H9 (cell line): ENCODE data around the gene TTC28. TPM values are rescaled to one million over a fixed set of nuclear protein-coding genes. Genes with fewer than 3 reads are reported as not detected.

ENCODE experiments used
- DNase-seq: peaks from one replicate; pipeline ENCODE4 v3.0.0-alpha.2; 2017
- H2AFZ ChIP-seq: one replicate; pipeline ENCODE4 v1.6.1; 2013; ENCODE audit warnings: mild to moderate bottlenecking, low read length, control low read depth, moderate library complexity
- H2AK5ac ChIP-seq: 2 replicates; pipeline ENCODE4 v1.6.1; 2013; ENCODE audit warnings: low read length, control low read depth, mixed read lengths; ENCODE audit not compliant: insufficient read length
- H2BK120ac ChIP-seq: one replicate; pipeline ENCODE4 v1.6.1; 2013; ENCODE audit warnings: low read depth, mild to moderate bottlenecking, low read length, control low read depth, inconsistent platforms; ENCODE audit not compliant: poor library complexity, severe bottlenecking
- H2BK12ac ChIP-seq: 2 replicates; pipeline ENCODE4 v1.6.1; 2013; ENCODE audit warnings: low read length, control low read depth, mixed read lengths, low read depth; ENCODE audit not compliant: insufficient read length
- H2BK15ac ChIP-seq: 2 replicates; pipeline ENCODE4 v1.6.1; 2013; ENCODE audit warnings: low read depth, low read length, control low read depth
- H2BK20ac ChIP-seq: one replicate; pipeline ENCODE4 v1.6.1; 2013; ENCODE audit warnings: low read depth, mild to moderate bottlenecking, low read length, control low read depth, inconsistent platforms; ENCODE audit not compliant: poor library complexity, severe bottlenecking
- H2BK5ac ChIP-seq: 2 replicates; pipeline ENCODE4 v1.6.1; 2013; ENCODE audit warnings: low read length, control low read depth, mixed read lengths; ENCODE audit not compliant: insufficient read length
- H3K14ac ChIP-seq: 2 replicates; pipeline ENCODE4 v1.6.1; 2013; ENCODE audit warnings: low read length, control low read depth; ENCODE audit not compliant: insufficient read depth
- H3K18ac ChIP-seq: 2 replicates; pipeline ENCODE4 v1.6.1; 2013; ENCODE audit warnings: low read depth, mild to moderate bottlenecking, mixed read lengths, low read length, control low read depth; ENCODE audit not compliant: insufficient read length
- H3K23ac ChIP-seq: 2 replicates; pipeline ENCODE4 v1.6.1; 2013; ENCODE audit warnings: low read length, control low read depth, mixed read lengths, low read depth; ENCODE audit not compliant: insufficient read length
- H3K23me2 ChIP-seq: 2 replicates; pipeline ENCODE4 v1.6.1; 2013; ENCODE audit warnings: low read depth, mild to moderate bottlenecking, mixed read lengths, low read length, control low read depth; ENCODE audit not compliant: insufficient read length, poor library complexity, severe bottlenecking
- H3K27ac ChIP-seq: 2 replicates; pipeline ENCODE4 v1.5.1; 2013; ENCODE audit warnings: low read length, control low read depth, mixed read lengths, low read depth; ENCODE audit not compliant: insufficient read length
- H3K27me3 ChIP-seq: 2 replicates; pipeline ENCODE4 v1.6.1; 2013; ENCODE audit warnings: low read length, control low read depth, inconsistent platforms; ENCODE audit not compliant: insufficient read depth
- H3K4ac ChIP-seq: 2 replicates; pipeline ENCODE4 v1.6.1; 2013; ENCODE audit warnings: low read depth, mild to moderate bottlenecking, control low read depth, inconsistent platforms, low read length, moderate library complexity
- H3K4me1 ChIP-seq: 2 replicates; pipeline ENCODE4 v1.6.1; 2013; ENCODE audit warnings: low read length, control low read depth, inconsistent platforms; ENCODE audit not compliant: insufficient read depth
- H3K4me2 ChIP-seq: 2 replicates; pipeline ENCODE4 v1.6.1; 2013; ENCODE audit warnings: low read length, control low read depth, mixed read lengths; ENCODE audit not compliant: insufficient read length, insufficient read depth
- H3K56ac ChIP-seq: 2 replicates; pipeline ENCODE4 v1.6.1; 2013; ENCODE audit warnings: low read depth, mild to moderate bottlenecking, mixed read lengths, low read length, control low read depth; ENCODE audit not compliant: insufficient read length
- H3K79me1 ChIP-seq: 2 replicates; pipeline ENCODE4 v1.6.1; 2013; ENCODE audit warnings: low read depth, mild to moderate bottlenecking, moderate library complexity, low read length, control low read depth, inconsistent platforms; ENCODE audit not compliant: insufficient read depth, poor library complexity, severe bottlenecking
- H3K79me2 ChIP-seq: 2 replicates; pipeline ENCODE4 v1.6.1; 2013; ENCODE audit warnings: low read length, control low read depth, inconsistent platforms; ENCODE audit not compliant: insufficient read depth
- H3K9ac ChIP-seq: 2 replicates; pipeline ENCODE4 v1.6.1; 2013; ENCODE audit warnings: low read length, control low read depth, mixed read lengths; ENCODE audit not compliant: insufficient read length; ENCODE audit errors: extremely low read depth
- H3K9me3 ChIP-seq: one replicate; pipeline ENCODE4 v1.6.1; 2013; ENCODE audit warnings: low read depth, low read length, inconsistent platforms; ENCODE audit not compliant: control insufficient read depth
- H3T11ph ChIP-seq: one replicate; pipeline ENCODE4 v1.6.1; 2013; ENCODE audit warnings: mild to moderate bottlenecking, low read length, control low read depth, inconsistent platforms
- H4K20me1 ChIP-seq: one replicate; pipeline ENCODE4 v1.6.1; 2013; ENCODE audit not compliant: control insufficient read depth, insufficient read length, insufficient read depth
- H4K5ac ChIP-seq: 2 replicates; pipeline ENCODE4 v1.6.1; 2013; ENCODE audit warnings: low read depth, mild to moderate bottlenecking, mixed read lengths, low read length, control low read depth; ENCODE audit not compliant: insufficient read length
- H4K8ac ChIP-seq: replicated peaks from 2 replicates; pipeline ENCODE4 v1.6.1; 2013; ENCODE audit warnings: low read length, control low read depth, mixed read lengths, low read depth; ENCODE audit not compliant: insufficient read length
- H4K91ac ChIP-seq: 2 replicates; pipeline ENCODE4 v1.6.1; 2013; ENCODE audit warnings: low read depth, mild to moderate bottlenecking, moderate library complexity, mixed read lengths, low read length, control low read depth; ENCODE audit not compliant: insufficient read length
- H3K27ac Mint-ChIP-seq, 3 experiments: 2 replicates in 2 of 3; 3 replicates in 1 of 3; pipeline ENCODE4 v1.8.0; 2020 to 2021; ENCODE audit warnings: mixed read lengths in 3 of 3, mild to moderate bottlenecking in 1 of 3, moderate library complexity in 1 of 3
- H3K27me3 Mint-ChIP-seq: 2 replicates; pipeline ENCODE4 v1.8.0; 2021; ENCODE audit warnings: low read depth, mild to moderate bottlenecking, moderate library complexity, mixed read lengths
- H3K36me3 Mint-ChIP-seq, 3 experiments: 2 replicates in 2 of 3; 3 replicates in 1 of 3; pipeline ENCODE4 v1.8.0; 2020 to 2021; ENCODE audit warnings: low read depth in 3 of 3, mixed read lengths in 3 of 3; ENCODE audit not compliant: insufficient read depth in 1 of 3
- H3K4me1 Mint-ChIP-seq, 2 experiments: 2 replicates each; pipeline ENCODE4 v1.8.0; 2020; ENCODE audit warnings: mixed read lengths in 2 of 2
- H3K4me3 Mint-ChIP-seq, 2 experiments: 2 replicates in 1 of 2; 3 replicates in 1 of 2; pipeline ENCODE4 v1.8.0; 2020 to 2021; ENCODE audit warnings: mild to moderate bottlenecking in 2 of 2, mixed read lengths in 2 of 2, moderate library complexity in 1 of 2
- H3K9me3 Mint-ChIP-seq, 2 experiments: 2 replicates in 1 of 2; 3 replicates in 1 of 2; pipeline ENCODE4 v1.8.0; 2020; ENCODE audit warnings: mild to moderate bottlenecking in 2 of 2, mixed read lengths in 2 of 2, moderate library complexity in 1 of 2
- CTCF ChIP-seq: fragments of 200-600 bp; sonication (generic); conservative IDR thresholded peaks from 3 replicates; pipeline ENCODE4 v1.8.0; 2021; ENCODE audit warnings: antibody characterized with exemption, mild to moderate bottlenecking
- WGBS: extraction: QIAGEN DNeasy Blood & Tissue Kit; methylation state at CpG from one replicate; pipeline ENCODE4 v1.1.7; 2013; ENCODE audit warnings: missing lambda C conversion rate, low lambda C conversion rate, mixed read lengths; ENCODE audit not compliant: insufficient read length; ENCODE audit errors: extremely low coverage; 5-methylcytosine and 5-hydroxymethylcytosine counted together
- total RNA-seq: library from RNA; stranded (reverse); gene quantifications from 2 replicates; pipeline ENCODE4 v1.2.1, GENCODE V29; 2021

TTC28 gene
- total RNA-seq, 1 experiment from 2014 or later: 13.6 TPM

- H3K56ac ChIP-seq: no peak overlapping the region
- no peak overlapping the region for H3K14ac ChIP-seq
- no peak overlapping the region for H3K27ac ChIP-seq
- H3K27me3 ChIP-seq: no peaks in the 10 kb centered on the region
- Mint-ChIP-seq H3K27me3 (no peaks in the 10 kb centered on the region), H3K9me3 (peaks cover 7% of the 10 kb centered on the region in 2 experiments; a peak in 4 of 5 replicates), H3K4me3 (no peak overlapping the region), H3K27ac (peak overlapping the region in 1 of 3 experiments; percentile 60; a peak in 2 of 7 replicates), H3K36me3 (peaks cover 2 to 13% (median 4%) of the 10 kb centered on the region in 3 experiments; a peak in 4 of 7 replicates), H3K4me1 (peaks cover 7% of the 10 kb centered on the region in 2 experiments)
- no peak overlapping the region for H2AK5ac ChIP-seq
- H3K79me2 ChIP-seq: no peaks in the 10 kb centered on the region
- no peak overlapping the region for H4K91ac ChIP-seq
- H4K20me1 ChIP-seq: no peaks in the 10 kb centered on the region
- no peak overlapping the region for H3T11ph ChIP-seq
- H2AFZ ChIP-seq: no peak overlapping the region
- no peaks in the 10 kb centered on the region for H3K4me1 ChIP-seq
- H2BK20ac ChIP-seq: no peak overlapping the region
- H3K4me2 ChIP-seq: no peak overlapping the region
- H2BK5ac ChIP-seq: no peak overlapping the region
- H2BK120ac ChIP-seq: no peak overlapping the region
- no peak overlapping the region for H3K18ac ChIP-seq
- H2BK12ac ChIP-seq: no peak overlapping the region
- H3K9me3 ChIP-seq: no peaks in the 10 kb centered on the region
- H3K9ac ChIP-seq: no peak overlapping the region
- no peak overlapping the region for H3K23ac ChIP-seq
- H2BK15ac ChIP-seq: no peak overlapping the region
- no peak overlapping the region for H4K5ac ChIP-seq
- WGBS: no CpG with 5 or more reads among the region's 2 CpGs
- no peak overlapping the region for H4K8ac ChIP-seq
- TF ChIP-seq CTCF: no peak
- no peaks in the 10 kb centered on the region for H3K79me1 ChIP-seq
- H3K4ac ChIP-seq: no peak overlapping the region
- DNase-seq: no peak
- no peaks in the 10 kb centered on the region for H3K23me2 ChIP-seq
Measured at GRCh38 chr22:28548406-28548805, 131.2 kb downstream of the TTC28 start.
